ENCODE measurements around the gene C1QL4. TPM values are rescaled to one million over a fixed set of nuclear protein-coding genes. Genes with fewer than 3 reads are reported as not detected.
"Not testable (repeated sequence)": the region's sequence is repeated elsewhere in the genome, so short reads cannot be mapped to it uniquely, and the experiment has no call there.

The C1QL4 gene
- total RNA-seq, 1 donor from 2014 or later: not detected

DNA sequence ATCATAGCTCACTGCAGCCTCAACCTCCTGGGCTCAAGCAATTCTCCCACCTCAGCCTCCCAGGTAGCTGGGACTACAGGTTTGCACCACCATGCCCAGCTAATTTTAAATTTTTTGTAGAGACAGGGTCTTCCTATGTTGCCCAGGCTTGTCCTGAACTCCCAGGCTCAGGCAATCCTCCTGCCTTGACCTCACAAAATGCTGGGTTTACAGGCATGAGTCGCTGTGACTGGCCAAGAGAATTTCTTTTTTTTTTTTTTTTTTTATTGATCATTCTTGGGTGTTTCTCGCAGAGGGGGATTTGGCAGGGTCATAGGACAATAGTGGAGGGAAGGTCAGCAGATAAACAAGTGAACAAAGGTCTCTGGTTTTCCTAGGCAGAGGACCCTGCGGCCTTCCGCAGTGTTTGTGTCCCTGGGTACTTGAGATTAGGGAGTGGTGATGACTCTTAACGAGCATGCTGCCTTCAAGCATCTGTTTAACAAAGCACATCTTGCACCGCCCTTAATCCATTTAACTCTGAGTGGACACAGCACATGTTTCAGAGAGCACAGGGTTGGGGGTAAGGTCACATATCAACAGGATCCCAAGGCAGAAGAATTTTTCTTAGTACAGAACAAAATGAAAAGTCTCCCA, 54.1 kb downstream of the C1QL4 start:
- H3K4me3 Mint-ChIP-seq; H3K4me1 Mint-ChIP-seq; intact Hi-C loops (cut with micrococcal nuclease); H3K9me3 Mint-ChIP-seq; H3K36me3 Mint-ChIP-seq (ENCODE audit: low read depth); H3K27ac Mint-ChIP-seq; DNase-seq: not testable (repeated sequence)
- H3K27me3 Mint-ChIP-seq: peaks cover 34% of the 10 kb centered on the region

Other genes starting within 250 kb of the C1QL4 start
- 0.07 and 0.09 TPM in 2 replicates for gene DHH, start 242.4 kb downstream of the C1QL4 start, total RNA-seq
- 39.9 and 43.7 TPM in 2 replicates for gene LMBR1L, start 226.3 kb downstream of the C1QL4 start, total RNA-seq
- gene TUBA1B, start 205.8 kb downstream of the C1QL4 start, total RNA-seq: 1,679 and 1,696 TPM in 2 replicates
- gene TUBA1A, start 148.1 kb downstream of the C1QL4 start, total RNA-seq: 45.9 and 46.8 TPM in 2 replicates
- gene TUBA1C, start 72.1 kb downstream of the C1QL4 start, total RNA-seq: 286 and 305 TPM in 2 replicates
- 0.23 TPM in 1 of 2 replicates, not detected in the other for gene PRPH, start 42.0 kb downstream of the C1QL4 start, total RNA-seq
- gene TROAP, start 13.9 kb downstream of the C1QL4 start, total RNA-seq: 49.9 and 51.6 TPM in 2 replicates
- not detected in 2 replicates for gene DNAJC22, start 9.7 kb upstream of the C1QL4 start, total RNA-seq
- gene SPATS2, start 30.3 kb upstream of the C1QL4 start, total RNA-seq: 14.5 and 16.2 TPM in 2 replicates
- gene KCNH3, start 201.8 kb upstream of the C1QL4 start, total RNA-seq: 1.5 and 2.1 TPM in 2 replicates
- gene MCRS1, start 231.0 kb upstream of the C1QL4 start, total RNA-seq: 71.4 and 79.6 TPM in 2 replicates